Esophagus muscularis mucosa (tissue), 3 donors: ENCODE measurements around the gene SNED1.

Source experiments
- CTCF ChIP-seq, 3 experiments: fragments of 200-600 bp in 2 of 3; fragments of 450-650 bp in 1 of 3; sonication (generic) in 2 of 3; IDR thresholded peaks; one replicate each; pipeline ENCODE4 v1.5.1; 2017 to 2019; ENCODE audit warnings: antibody characterized with exemption in 3 of 3, mild to moderate bottlenecking in 2 of 3, moderate library complexity in 1 of 3
- POLR2A ChIP-seq: fragments of 450-650 bp; IDR thresholded peaks from one replicate; pipeline ENCODE4 v1.6.1; 2017; ENCODE audit warnings: antibody characterized with exemption, moderate library complexity, mild to moderate bottlenecking, low read depth

- TF ChIP-seq POLR2A: no peak
- TF ChIP-seq CTCF (IDR thresholded peaks at IDR 0.05): no peak
Measured at GRCh38 chr2:240986787-240987411, 11.5 kb upstream of the SNED1 start.
